Stomach (tissue), 9 donors: Measurements from ENCODE around the gene JMY. TPM values are rescaled to one million over a fixed set of nuclear protein-coding genes. Genes with fewer than 3 reads are reported as not detected.
A peak's percentile ranks its signal among the peaks of the same experiment; 100 is the strongest.
"Not testable (repeated sequence)": the region's sequence is repeated elsewhere in the genome, so short reads cannot be mapped to it uniquely, and the experiment has no call there.

Source experiments
- DNase-seq, 2 donors: peaks; one replicate each; pipeline versions ENCODE4 v3.0.0 to v3.0.0-alpha.2; 2013 to 2019
- H3K27ac ChIP-seq, 5 donors: fragments of 200-600 bp in 4 of 5; sonication (generic) in 4 of 5; one replicate each; pipeline ENCODE4 v1.5.1; 2013 to 2019; ENCODE audit warnings: mild to moderate bottlenecking in 1 of 5, moderate library complexity in 1 of 5
- H3K27me3 ChIP-seq, 3 donors: fragments of 200-600 bp; sonication (generic); one replicate each; pipeline ENCODE4 v1.5.1; 2017 to 2019; ENCODE audit warnings: mixed run types in 1 of 3
- H3K36me3 ChIP-seq, 4 donors: fragments of 200-600 bp; sonication (generic); 1 replicate in 3 of 4; 2 replicates in 1 of 4; pipeline ENCODE4 v1.5.1; 2016 to 2019
- H3K4me1 ChIP-seq, 4 donors: fragments of 200-600 bp; sonication (generic); one replicate each; pipeline ENCODE4 v1.5.1; 2016 to 2019
- H3K4me3 ChIP-seq, 4 donors: fragments of 200-600 bp; sonication (generic) in 3 of 4; one replicate each; pipeline ENCODE4 v1.5.1; 2016 to 2019; ENCODE audit warnings: mild to moderate bottlenecking in 1 of 4
- H3K9me3 ChIP-seq, 4 donors: fragments of 200-600 bp; sonication (generic); one replicate each; pipeline ENCODE4 v1.5.1; 2016 to 2019
- EP300 ChIP-seq: sonication (generic); formaldehyde crosslinking; IDR thresholded peaks from one replicate; pipeline ENCODE4 v1.6.1; 2017; ENCODE audit warnings: antibody characterized with exemption
- POLR2A ChIP-seq, 4 donors: fragments of 450-650 bp; IDR thresholded peaks; one replicate each; pipeline ENCODE4 v1.6.1; 2016; ENCODE audit warnings: antibody characterized with exemption in 4 of 4, control low read depth in 2 of 4, mild to moderate bottlenecking in 1 of 4, moderate library complexity in 1 of 4
- POLR2AphosphoS5 ChIP-seq, 3 donors: sonication (generic); formaldehyde crosslinking; IDR thresholded peaks; one replicate each; pipeline ENCODE4 v1.6.1; 2016; ENCODE audit warnings: antibody characterized with exemption in 3 of 3
- WGBS, 5 donors: extraction: QIAGEN DNeasy Blood & Tissue Kit in 3 of 5; methylation state at CpG; one replicate each; pipeline versions ENCODE4 v1.1.5 to v1.1.7; 2013 to 2018; 5-methylcytosine and 5-hydroxymethylcytosine counted together
- intact Hi-C: fragments of 100-400 bp; cut with DNase I; formaldehyde crosslinking; loops from one replicate; pipeline ENCODE4 v1.15.1; 2023; ENCODE audit warnings: low total_unique reads
- polyA plus RNA-seq, 3 donors: library from polyadenylated mRNA; stranded (reverse); fragments of 200-250 nt; gene quantifications; one replicate each; pipeline ENCODE4 v1.2.3, GENCODE V29; 2013
- total RNA-seq, 5 donors: library from RNA; depleted of rRNA; stranded (reverse); fragments of >200 nt; gene quantifications; one replicate each; pipeline versions ENCODE4 v1.1.0 to v1.2.3, GENCODE V29; 2014 to 2016
- TF ChIP-seq, protein P1 (sequence below), 7 experiments: fragments of 450-650 bp in 4 of 7; fragments of 200-600 bp in 3 of 7; sonication (generic) in 3 of 7; IDR thresholded peaks; one replicate each; pipeline ENCODE4 v1.5.1; 2016 to 2019; ENCODE audit warnings: antibody characterized with exemption in 7 of 7, control low read depth in 2 of 7, mild to moderate bottlenecking in 1 of 7
- donor health status: healthy with polysubstance abuse.
- donor health status: Bipolar disorder and iron deficiency.
- donor health status: healthy.

Gene JMY
- total and polyA plus RNA-seq, 8 donors: 2.1 to 31.9 (median 7.1) TPM

DNA sequence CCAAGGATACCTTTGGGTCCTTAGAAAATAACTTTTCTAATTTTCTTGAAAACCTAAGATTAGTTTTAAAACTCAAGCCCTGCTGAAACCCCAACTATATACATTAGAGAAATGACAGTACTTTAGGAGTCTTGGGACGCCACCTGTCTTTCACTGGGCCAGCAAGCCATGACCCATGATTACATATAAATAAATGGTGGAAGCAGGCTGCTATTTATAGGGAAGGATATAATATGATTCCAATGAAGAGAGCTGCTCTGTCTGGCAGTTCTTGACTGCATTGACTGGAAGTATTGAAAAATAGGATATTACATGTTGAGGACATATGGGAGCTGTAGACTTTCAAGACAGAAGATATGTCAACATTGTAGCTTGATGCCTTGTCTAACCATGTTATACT is 7.3 kb downstream of the JMY start:
- Histone ChIP-seq H3K36me3 (no peaks in the 10 kb centered on the region), H3K4me1 (peaks cover 20 to 81% (median 41%) of the 10 kb centered on the region in 4 donors), H3K27me3 (no peaks in the 10 kb centered on the region), H3K9me3 (no peaks in the 10 kb centered on the region), H3K4me3 (no peak overlapping the region), H3K27ac (no peak overlapping the region)
- TF ChIP-seq POLR2AphosphoS5 (IDR thresholded peaks at IDR 0.05) (no peak), POLR2A (IDR thresholded peaks at IDR 0.05) (no peak), EP300 (no peak)
- TF ChIP-seq, protein P1, sequence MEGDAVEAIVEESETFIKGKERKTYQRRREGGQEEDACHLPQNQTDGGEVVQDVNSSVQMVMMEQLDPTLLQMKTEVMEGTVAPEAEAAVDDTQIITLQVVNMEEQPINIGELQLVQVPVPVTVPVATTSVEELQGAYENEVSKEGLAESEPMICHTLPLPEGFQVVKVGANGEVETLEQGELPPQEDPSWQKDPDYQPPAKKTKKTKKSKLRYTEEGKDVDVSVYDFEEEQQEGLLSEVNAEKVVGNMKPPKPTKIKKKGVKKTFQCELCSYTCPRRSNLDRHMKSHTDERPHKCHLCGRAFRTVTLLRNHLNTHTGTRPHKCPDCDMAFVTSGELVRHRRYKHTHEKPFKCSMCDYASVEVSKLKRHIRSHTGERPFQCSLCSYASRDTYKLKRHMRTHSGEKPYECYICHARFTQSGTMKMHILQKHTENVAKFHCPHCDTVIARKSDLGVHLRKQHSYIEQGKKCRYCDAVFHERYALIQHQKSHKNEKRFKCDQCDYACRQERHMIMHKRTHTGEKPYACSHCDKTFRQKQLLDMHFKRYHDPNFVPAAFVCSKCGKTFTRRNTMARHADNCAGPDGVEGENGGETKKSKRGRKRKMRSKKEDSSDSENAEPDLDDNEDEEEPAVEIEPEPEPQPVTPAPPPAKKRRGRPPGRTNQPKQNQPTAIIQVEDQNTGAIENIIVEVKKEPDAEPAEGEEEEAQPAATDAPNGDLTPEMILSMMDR (IDR thresholded peaks at IDR 0.05): no peak
- no peak for DNase-seq
- 90 to 96% (median 95%) methylated on average over 1 of the region's 1 CpG for WGBS, 5 donors
- intact Hi-C loops: no loop called here

- H3K9me3 ChIP-seq, intact Hi-C loops, DNase-seq, H3K36me3 ChIP-seq, H3K27ac ChIP-seq, H3K4me3 ChIP-seq, H3K27me3 ChIP-seq: not testable (repeated sequence)
- peaks cover 0 to 30% (median 19%) of the 10 kb centered on the region in 4 donors for H3K4me1 ChIP-seq
- WGBS, 5 donors: 86 to 94% (median 90%) methylated on average over 8 of the region's 8 CpGs
Observed at GRCh38 chr5:79254067-79254466, 18.1 kb downstream of the JMY start.

- TF ChIP-seq, protein P1 (IDR thresholded peaks at IDR 0.05): peak in 3 of 7 experiments; percentile 15 to 20 (median 19)
- TF ChIP-seq EP300: no peak
- no peaks in the 10 kb centered on the region for H3K27me3 ChIP-seq
- intact Hi-C loops: no loop called here
- no peaks in the 10 kb centered on the region for H3K9me3 ChIP-seq
- H3K4me3 ChIP-seq: no peak overlapping the region
- peaks cover 0 to 27% (median 21%) of the 10 kb centered on the region in 4 donors for H3K4me1 ChIP-seq
- H3K27ac ChIP-seq: no peak overlapping the region
- peak; percentile 40 to 52 for DNase-seq
- no peaks in the 10 kb centered on the region for H3K36me3 ChIP-seq
- 83 to 90% (median 89%) methylated on average over 5 of the region's 5 CpGs for WGBS, 5 donors
Observed at GRCh38 chr5:79255786-79256557, 20.0 kb downstream of the JMY start.

GRCh38 chr5:79256563-79256962 is 20.6 kb downstream of the JMY start:
- DNase-seq: peak in 1 of 2 donors; percentile 21
- WGBS, 5 donors: 67 to 85% (median 75%) methylated on average over 4 of the region's 4 CpGs
- Histone ChIP-seq H3K27ac (no peak overlapping the region), H3K27me3 (no peaks in the 10 kb centered on the region), H3K9me3 (no peaks in the 10 kb centered on the region), H3K36me3 (no peaks in the 10 kb centered on the region), H3K4me3 (no peak overlapping the region), H3K4me1 (peaks cover 0 to 27% (median 21%) of the 10 kb centered on the region in 4 donors)
- TF ChIP-seq, protein P1 (IDR thresholded peaks at IDR 0.05): no peak
- TF ChIP-seq POLR2AphosphoS5 (IDR thresholded peaks at IDR 0.05) (no peak), POLR2A (IDR thresholded peaks at IDR 0.05) (no peak), EP300 (no peak)
- intact Hi-C loops: no loop called here

DNA sequence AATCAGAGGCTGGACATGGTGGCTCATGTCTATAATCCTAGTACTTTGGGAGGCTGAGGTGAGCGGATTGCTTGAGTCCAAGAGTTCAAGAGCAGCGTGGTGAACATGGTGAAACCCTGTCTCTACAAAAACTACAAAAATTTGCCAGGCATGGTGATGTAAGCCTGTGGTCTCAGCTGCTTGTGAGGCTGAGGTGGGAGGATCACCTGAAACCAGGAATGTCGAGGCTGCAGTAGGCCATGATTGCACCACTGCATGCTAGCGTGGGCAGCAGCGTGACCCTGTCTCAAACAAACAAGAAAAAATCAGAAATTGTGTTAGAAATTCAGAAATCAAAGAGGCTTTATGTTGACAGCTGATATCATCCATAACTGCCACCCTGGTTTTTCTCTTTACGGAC is 21.4 kb downstream of the JMY start:
- intact Hi-C loops: no loop called here
- Histone ChIP-seq H3K4me1 (peaks cover 0 to 27% (median 21%) of the 10 kb centered on the region in 4 donors), H3K27ac (no peak overlapping the region), H3K9me3 (no peaks in the 10 kb centered on the region), H3K36me3 (no peaks in the 10 kb centered on the region), H3K27me3 (no peaks in the 10 kb centered on the region), H3K4me3 (no peak overlapping the region)
- DNase-seq: no peak
- WGBS, 5 donors: 90 to 98% (median 95%) methylated on average over 6 of the region's 6 CpGs
- TF ChIP-seq POLR2A (IDR thresholded peaks at IDR 0.05): no peak
- TF ChIP-seq, protein P1 (IDR thresholded peaks at IDR 0.05): no peak
- TF ChIP-seq POLR2AphosphoS5 (IDR thresholded peaks at IDR 0.05): no peak
- no peak for TF ChIP-seq EP300
